Measurements from ENCODE around the gene B4GALNT2. TPM values are rescaled to one million over a fixed set of nuclear protein-coding genes. Genes with fewer than 3 reads are reported as not detected.

The B4GALNT2 gene
- total and polyA plus RNA-seq, 2 of the 8 experiments (the other 6 are each of a cell fraction or from before 2014, with no cell fraction given), result not detected

GRCh38 chr17:49223168-49223516 lies 90.6 kb downstream of the B4GALNT2 start:
- WGBS, 2 experiments (ENCODE audit: extremely low coverage in 1 of 2, insufficient coverage in 1 of 2, insufficient read length in 1 of 2, insufficient replicate concordance in 2 of 2, low coverage in 1 of 2, low lambda C conversion rate in 2 of 2, missing lambda C conversion rate in 1 of 2), result 30% methylated on average over 9 of the region's 9 CpGs; no CpG with 5 or more reads in 1 of the 2 experiments
- H3K9ac ChIP-seq (replicated peaks in 1 of 4; ENCODE audit: extremely low read depth in 1 of 4, low read depth in 3 of 4, low read length in 3 of 4), result no peak overlapping the region; a peak in 1 of 7 replicates
- no peak overlapping the region for H2BK20ac ChIP-seq (ENCODE audit: low read length)
- no peak overlapping the region for H4K5ac ChIP-seq (ENCODE audit: insufficient read length, low read depth, low read length)
- H3K4ac ChIP-seq (replicated peaks; ENCODE audit: insufficient read length, low read depth, low read length), result no peak overlapping the region
- no peak overlapping the region for H2BK5ac ChIP-seq (ENCODE audit: low read depth, low read length)
- no peaks in the 10 kb centered on the region for H3K36me3 ChIP-seq (ENCODE audit: control insufficient read depth in 2 of 4, insufficient read depth in 4 of 4, low read length in 3 of 4)
- H4K91ac ChIP-seq (replicated peaks; ENCODE audit: insufficient read length, low read length), result no peak overlapping the region
- H3K27me3 ChIP-seq (replicated peaks in 1 of 4; ENCODE audit: control insufficient read depth in 3 of 4, extremely low read depth in 1 of 4, insufficient read depth in 3 of 4, low read length in 3 of 4), result peaks cover 19 to 54% (median 43%) of the 10 kb centered on the region in 4 experiments
- H3K23ac ChIP-seq (ENCODE audit: insufficient read length), result no peak overlapping the region
- H3K18ac ChIP-seq (ENCODE audit: extremely low read depth, low read length), result 0 out of 2 replicates have a peak overlapping the region, but pooled peaks have one; percentile 51
- peaks cover 0 to 3% of the 10 kb centered on the region in 2 experiments for H4K20me1 ChIP-seq (replicated peaks in 1 of 2; ENCODE audit: control insufficient read depth in 1 of 2, insufficient read depth in 2 of 2, low read length in 2 of 2)
- H3K79me2 ChIP-seq (ENCODE audit: control insufficient read depth in 1 of 2, insufficient read depth in 2 of 2, low read length in 2 of 2), result no peaks in the 10 kb centered on the region
- no peaks in the 10 kb centered on the region for H3K79me1 ChIP-seq (ENCODE audit: low read depth, low read length)
- CTCF ChIA-PET (ENCODE audit: partially characterized antibody), result interaction anchor here (0.8 to 2.9 kb wide), 9 partner anchors 8 to 68 kb away, joined by 3 to 15 read pairs (median 5); no protein-coding TSS in a partner anchor
- no peak overlapping the region for H2BK12ac ChIP-seq (ENCODE audit: low read depth, low read length)
- H3K14ac ChIP-seq (ENCODE audit: insufficient read length), result no peak overlapping the region
- peaks cover 17% of the 10 kb centered on the region; the same call in 1 of the 2 replicates for H3K23me2 ChIP-seq (ENCODE audit: low read depth, low read length)
- H3K4me2 ChIP-seq (ENCODE audit: insufficient read depth in 1 of 2, low read depth in 2 of 2, low read length in 2 of 2), result peak overlapping the region; percentile 78 to 95
- H3K56ac ChIP-seq (replicated peaks; ENCODE audit: insufficient read length, low read depth, low read length), result no peak overlapping the region
- TF ChIP-seq KDM1A (IDR thresholded peaks at IDR 0.05; ENCODE audit: borderline replicate concordance, low read length), result no peak
- no peak for TF ChIP-seq E2F6 (IDR thresholded peaks at IDR 0.05)
- TF ChIP-seq ASH2L (IDR thresholded peaks at IDR 0.05; ENCODE audit: low read length), result no peak
- TF ChIP-seq KDM5A (IDR thresholded peaks at IDR 0.05; ENCODE audit: low read length), result no peak
- no peak for TF ChIP-seq CBX8 (IDR thresholded peaks at IDR 0.05; ENCODE audit: borderline replicate concordance, low read depth, low read length)
- TF ChIP-seq MAX (IDR thresholded peaks at IDR 0.05), result no peak
- no peak for TF ChIP-seq EP300 (IDR thresholded peaks at IDR 0.05; ENCODE audit: borderline replicate concordance in 1 of 2, low read depth in 2 of 2, low read length in 2 of 2)
- TF ChIP-seq POU5F1 (IDR thresholded peaks at IDR 0.05; ENCODE audit: low read depth, low read length), result no peak
- no peak overlapping the region for H2BK15ac ChIP-seq (ENCODE audit: low read length)
- H4K8ac ChIP-seq (ENCODE audit: extremely low read depth, insufficient read depth, low read length), result peak overlapping the region; percentile 45; the same call in 1 of the 2 replicates
- POLR2A ChIA-PET (ENCODE audit: partially characterized antibody), result interaction anchor here (2.1 kb wide), 1 partner anchor 10 kb away, joined by 6 read pairs; no protein-coding TSS in a partner anchor
- no peak overlapping the region for H2BK120ac ChIP-seq (replicated peaks; ENCODE audit: low read depth, low read length)
- H3K27ac ChIP-seq (ENCODE audit: low read depth, low read length), result no peak overlapping the region
- no peak overlapping the region for H2AK5ac ChIP-seq (ENCODE audit: low read depth, low read length)
- FAIRE-seq (no peak), DNase-seq (ENCODE audit: low read depth in 1 of 2, low spot score in 2 of 2) (no peak)
- H3K4me1 ChIP-seq (replicated peaks in 1 of 4; ENCODE audit: control insufficient read depth in 3 of 4, insufficient read depth in 4 of 4, low read length in 3 of 4), result peaks cover 0 to 8% (median 7%) of the 10 kb centered on the region in 4 experiments; a peak in 5 of 7 replicates
- H3K4me3 ChIP-seq (ENCODE audit: extremely low read depth in 1 of 4, insufficient read depth in 2 of 4, low read depth in 3 of 4, low read length in 4 of 4), result peak overlapping the region in 3 of 4 experiments; percentile 49 to 63 (median 61); a peak in 5 of 8 replicates
- H2AFZ ChIP-seq (ENCODE audit: low read length), result no peak overlapping the region
- no peaks in the 10 kb centered on the region for H3K9me3 ChIP-seq (ENCODE audit: insufficient read depth in 2 of 2, low read depth in 1 of 2, low read length in 1 of 2)
